Uterus (tissue), 2 donors: Measurements from ENCODE around the gene SLC25A18.

ENCODE experiments used
- POLR2A ChIP-seq, 2 donors: fragments of 450-650 bp; IDR thresholded peaks; one replicate each; pipeline ENCODE4 v1.6.1; 2016; ENCODE audit warnings: antibody characterized with exemption in 2 of 2, mild to moderate bottlenecking in 1 of 2, moderate library complexity in 1 of 2
- TF ChIP-seq, protein P1 (sequence below), 4 experiments: fragments of 200-600 bp in 2 of 4; fragments of 450-650 bp in 2 of 4; sonication (generic) in 2 of 4; IDR thresholded peaks; one replicate each; pipeline ENCODE4 v1.5.1; 2016 to 2019; ENCODE audit warnings: antibody characterized with exemption in 4 of 4, mild to moderate bottlenecking in 2 of 4, moderate library complexity in 1 of 4

DNA sequence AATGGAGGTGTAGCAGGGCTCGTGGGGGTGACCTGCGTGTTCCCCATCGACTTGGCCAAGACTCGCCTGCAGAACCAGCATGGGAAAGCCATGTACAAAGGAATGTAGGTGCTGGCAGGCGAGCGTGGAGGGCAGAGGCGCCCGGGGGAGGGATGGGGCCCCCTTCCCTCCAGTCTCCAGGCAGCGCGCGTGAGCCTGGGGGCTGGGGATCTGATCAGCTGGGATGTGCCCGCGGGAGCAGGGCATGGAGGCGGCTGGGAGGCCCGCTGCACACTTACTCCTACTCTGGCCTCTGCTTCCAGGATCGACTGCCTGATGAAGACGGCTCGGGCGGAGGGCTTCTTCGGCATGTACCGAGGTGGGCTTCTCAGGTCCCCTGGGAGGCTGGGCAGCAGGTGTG, 17.8 kb downstream of the SLC25A18 start:
- TF ChIP-seq, protein P1, sequence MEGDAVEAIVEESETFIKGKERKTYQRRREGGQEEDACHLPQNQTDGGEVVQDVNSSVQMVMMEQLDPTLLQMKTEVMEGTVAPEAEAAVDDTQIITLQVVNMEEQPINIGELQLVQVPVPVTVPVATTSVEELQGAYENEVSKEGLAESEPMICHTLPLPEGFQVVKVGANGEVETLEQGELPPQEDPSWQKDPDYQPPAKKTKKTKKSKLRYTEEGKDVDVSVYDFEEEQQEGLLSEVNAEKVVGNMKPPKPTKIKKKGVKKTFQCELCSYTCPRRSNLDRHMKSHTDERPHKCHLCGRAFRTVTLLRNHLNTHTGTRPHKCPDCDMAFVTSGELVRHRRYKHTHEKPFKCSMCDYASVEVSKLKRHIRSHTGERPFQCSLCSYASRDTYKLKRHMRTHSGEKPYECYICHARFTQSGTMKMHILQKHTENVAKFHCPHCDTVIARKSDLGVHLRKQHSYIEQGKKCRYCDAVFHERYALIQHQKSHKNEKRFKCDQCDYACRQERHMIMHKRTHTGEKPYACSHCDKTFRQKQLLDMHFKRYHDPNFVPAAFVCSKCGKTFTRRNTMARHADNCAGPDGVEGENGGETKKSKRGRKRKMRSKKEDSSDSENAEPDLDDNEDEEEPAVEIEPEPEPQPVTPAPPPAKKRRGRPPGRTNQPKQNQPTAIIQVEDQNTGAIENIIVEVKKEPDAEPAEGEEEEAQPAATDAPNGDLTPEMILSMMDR (IDR thresholded peaks at IDR 0.05) = no peak
- no peak for TF ChIP-seq POLR2A (IDR thresholded peaks at IDR 0.05)
